HCT116 (cell line): Measurements from ENCODE around the gene ZNF611. TPM values are rescaled to one million over a fixed set of nuclear protein-coding genes. Genes with fewer than 3 reads are reported as not detected.
"Not testable (repeated sequence)": the region's sequence is repeated elsewhere in the genome, so short reads cannot be mapped to it uniquely, and the experiment has no call there.

Experiments used
- ATAC-seq: fragments of 200-7000 bp; cut with Tn5 transposase; 2 replicates; pipeline ENCODE4 v1.9.1; 2020; ENCODE audit warnings: mild to moderate bottlenecking, moderate library complexity
- BruUV-seq: library from RNA; stranded (reverse); fragments of 400-500 nt; replicated peaks from 2 replicates; lab custom pipeline; 2021; lab: Mats Ljungman, UMichigan
- CTCF ChIA-PET: fragments of 300-600 bp; sonication (Branson Sonifier 250); formaldehyde crosslinking; loops from one replicate; lab custom pipeline; 2021; ENCODE audit warnings: antibody characterized with exemption; lab: Charles Lee
- POLR2A ChIA-PET: fragments of 300-600, 350-600 bp; sonication (Branson Sonifier 250); formaldehyde crosslinking; loops from one replicate; lab custom pipeline; 2021; ENCODE audit warnings: antibody characterized with exemption; lab: Charles Lee
- RAD21 ChIA-PET, 2 experiments: fragments of 300-600 bp; sonication (Branson Sonifier 250); formaldehyde crosslinking; loops; one replicate each; lab custom pipeline; 2023; ENCODE audit warnings: low total read pairs in 2 of 2; ENCODE audit not compliant: uncharacterized antibody in 2 of 2, unreplicated experiment in 2 of 2, low non-redundant PET in 1 of 2; lab: Charles Lee
- DNase-seq: peaks from one replicate; pipeline ENCODE4 v3.0.0-alpha.2; 2010; ENCODE audit warnings: low read depth, low spot score
- H2AFZ ChIP-seq: fragments of 200-600 bp; shearing (Covaris generic), sonication (generic); 2 replicates; pipeline ENCODE4 v1.6.1; 2017; ENCODE audit warnings: low read depth, mixed run types, mixed read lengths, antibody characterized with exemption, low read length; ENCODE audit not compliant: poor library complexity, severe bottlenecking
- H3K27ac ChIP-seq: 2 replicates; pipeline ENCODE4 v1.5.1; 2012; ENCODE audit warnings: low read depth, low read length
- H3K27me3 ChIP-seq: fragments of 200-600 bp; sonication (generic); 2 replicates; pipeline ENCODE4 v1.6.1; 2016; ENCODE audit warnings: mixed run types, low read length, mixed read lengths; ENCODE audit not compliant: insufficient read depth
- H3K36me3 ChIP-seq, 2 experiments: fragments of 200-500 bp in 1 of 2; fragments of 200-600 bp in 1 of 2; sonication (Bioruptor generic) in 1 of 2; sonication (generic) in 1 of 2; 2 replicates each; pipeline versions ENCODE4 v1.5.1 to v1.6.1; 2014 to 2016; ENCODE audit warnings: low read length in 2 of 2, inconsistent platforms in 1 of 2, mixed read lengths in 1 of 2, mixed run types in 1 of 2; ENCODE audit not compliant: insufficient read depth in 2 of 2, control insufficient read depth in 1 of 2
- H3K4me1 ChIP-seq, 2 experiments: fragments of 200-600 bp in 1 of 2; sonication (generic) in 1 of 2; 2 replicates each; pipeline versions ENCODE4 v1.5.1 to v1.6.1; 2012 to 2017; ENCODE audit warnings: low read length in 2 of 2, inconsistent platforms in 1 of 2, mild to moderate bottlenecking in 1 of 2, mixed read lengths in 1 of 2, mixed run types in 1 of 2, moderate library complexity in 1 of 2; ENCODE audit not compliant: insufficient read depth in 2 of 2, control insufficient read depth in 1 of 2
- H3K4me2 ChIP-seq: fragments of 200-600 bp; sonication (generic); 2 replicates; pipeline ENCODE4 v1.6.1; 2017; ENCODE audit warnings: mixed run types, low read length, mixed read lengths
- H3K4me3 ChIP-seq, 2 experiments: fragments of 200-600 bp in 1 of 2; sonication (generic) in 1 of 2; replicated peaks in 1 of 2; 2 replicates each; pipeline ENCODE4 v1.5.1; 2011 to 2016; ENCODE audit warnings: low read length in 2 of 2, control low read depth in 1 of 2, low read depth in 1 of 2, mild to moderate bottlenecking in 1 of 2, mixed read lengths in 1 of 2, mixed run types in 1 of 2
- H3K79me2 ChIP-seq: fragments of 200-600 bp; sonication (generic); 2 replicates; pipeline ENCODE4 v1.6.1; 2017; ENCODE audit warnings: mild to moderate bottlenecking, mixed run types, low read length, moderate library complexity, mixed read lengths; ENCODE audit not compliant: insufficient read depth
- H3K9ac ChIP-seq: fragments of 200-600 bp; sonication (generic); 2 replicates; pipeline ENCODE4 v1.6.1; 2016; ENCODE audit warnings: low read length, mixed read lengths
- H3K9me2 ChIP-seq: fragments of 200-600 bp; sonication (generic), shearing (Covaris generic); 2 replicates; pipeline ENCODE4 v1.6.1; 2017; ENCODE audit warnings: mixed run types, mild to moderate bottlenecking, moderate library complexity; ENCODE audit not compliant: insufficient read depth
- H3K9me3 ChIP-seq, 2 experiments: fragments of 200-500 bp in 1 of 2; fragments of 200-600 bp in 1 of 2; sonication (Bioruptor generic) in 1 of 2; sonication (generic) in 1 of 2; 2 replicates each; pipeline ENCODE4 v1.6.1; 2014 to 2017; ENCODE audit warnings: low read length in 2 of 2, mixed read lengths in 2 of 2, inconsistent platforms in 1 of 2, low read depth in 1 of 2, mild to moderate bottlenecking in 1 of 2, mixed run types in 1 of 2, moderate library complexity in 1 of 2; ENCODE audit not compliant: control insufficient read depth in 1 of 2, insufficient read depth in 1 of 2
- H4K20me1 ChIP-seq: fragments of 200-600 bp; sonication (generic), shearing (Covaris generic); 2 replicates; pipeline ENCODE4 v1.6.1; 2017; ENCODE audit warnings: mixed run types, mild to moderate bottlenecking, moderate library complexity; ENCODE audit not compliant: insufficient read depth
- CBX3 ChIP-seq: IDR thresholded peaks from 2 replicates; pipeline ENCODE4 v1.6.1; 2012; ENCODE audit warnings: low read depth
- ZFX ChIP-seq: fragments of 450-650 bp; IDR thresholded peaks from 2 replicates; pipeline ENCODE4 v1.6.1; 2017
- intact Hi-C: fragments of 100-400 bp; cut with micrococcal nuclease; formaldehyde crosslinking; loops from 2 replicates; pipeline ENCODE4 v1.10.0; 2022
- total RNA-seq: library from RNA; stranded (reverse); gene quantifications from one replicate; pipeline ENCODE4 v1.2.1, GENCODE V29; 2021; ENCODE audit not compliant: unreplicated experiment

ZNF611 gene
- total RNA-seq, 1 experiment from 2014 or later = 12.2 TPM

GRCh38 chr19:52734331-52734892 is 432 bp downstream of the ZNF611 start:
- no peak for DNase-seq
- H3K79me2 ChIP-seq = no peaks in the 10 kb centered on the region
- H3K9me2 ChIP-seq = no peaks in the 10 kb centered on the region
- no peaks in the 10 kb centered on the region for H3K27me3 ChIP-seq
- POLR2A ChIA-PET = no interaction called here
- TF ChIP-seq CBX3 = no peak
- no peak for TF ChIP-seq ZFX
- TF ChIP-seq, all 23 proteins: peak for 0
- H3K4me3 ChIP-seq = peak overlapping the region; percentile 71 to 94
- H3K9me3 ChIP-seq = peaks cover 4 to 6% of the 10 kb centered on the region in 2 experiments; a peak in 3 of 4 replicates
- H4K20me1 ChIP-seq = no peaks in the 10 kb centered on the region
- peak overlapping the region; percentile 90 for H3K9ac ChIP-seq
- intact Hi-C loops = no loop called here
- peak overlapping the region; percentile 85 for H2AFZ ChIP-seq
- TSS peak; percentile 87 for BruUV-seq
- H3K4me1 ChIP-seq = peaks cover 3 to 10% of the 10 kb centered on the region in 2 experiments; a peak in 2 of 4 replicates
- peak overlapping the region; percentile 94 for H3K4me2 ChIP-seq
- peak overlapping the region; percentile 28 for H3K27ac ChIP-seq
- RAD21 ChIA-PET = no interaction called here
- peak; percentile 48 for ATAC-seq
- CTCF ChIA-PET = no interaction called here
- no peaks in the 10 kb centered on the region for H3K36me3 ChIP-seq

DNA sequence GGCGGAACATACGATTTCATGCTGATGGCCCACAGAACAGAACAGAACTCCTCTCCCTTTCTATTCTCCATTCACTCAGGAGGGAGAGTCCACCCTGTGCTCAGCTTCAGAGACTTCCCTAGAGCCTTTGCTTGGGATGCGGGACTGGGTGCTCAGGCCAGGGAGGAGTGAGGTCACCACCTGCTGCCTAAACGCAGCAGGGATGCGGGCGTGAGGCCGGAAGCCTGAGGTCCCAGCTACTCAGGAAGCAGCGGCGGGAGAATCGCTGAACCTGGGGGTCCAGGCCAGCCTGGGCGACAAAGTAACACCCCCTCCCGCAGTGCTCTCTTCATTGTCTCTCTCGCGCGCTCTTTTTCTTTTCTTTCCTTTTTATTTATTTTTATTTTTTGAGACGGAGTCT is 8.8 kb downstream of the ZNF611 start:
- intact Hi-C loops = not testable (repeated sequence)

More for the DNA sequence above, 8.8 kb downstream of the ZNF611 start:
- H3K27ac ChIP-seq, H3K4me3 ChIP-seq, H3K27me3 ChIP-seq, DNase-seq, BruUV-seq, RAD21 ChIA-PET, ATAC-seq, H3K4me2 ChIP-seq, H3K79me2 ChIP-seq, H3K36me3 ChIP-seq, H3K9ac ChIP-seq, H2AFZ ChIP-seq, CTCF ChIA-PET, H3K9me3 ChIP-seq, POLR2A ChIA-PET, H3K9me2 ChIP-seq, H4K20me1 ChIP-seq, H3K4me1 ChIP-seq: not testable (repeated sequence)
